GM21723 (cell line): ENCODE results near the gene CSNK1A1.
"Not testable (repeated sequence)": the region's sequence is repeated elsewhere in the genome, so short reads cannot be mapped to it uniquely, and the experiment has no call there.

Experiments
- ATAC-seq: cut with Tn5 transposase; IDR thresholded peaks from one replicate; pipeline ENCODE4 v1.9.1; 2021; ENCODE audit warnings: mild to moderate bottlenecking, moderate library complexity; ENCODE audit not compliant: unreplicated experiment

The CSNK1A1 gene

GRCh38 chr5:149464796-149465489, 86.3 kb downstream of the CSNK1A1 start:
- ATAC-seq, result no peak

GRCh38 chr5:149461907-149462306, 89.3 kb downstream of the CSNK1A1 start:
- ATAC-seq, result not testable (repeated sequence)

DNA sequence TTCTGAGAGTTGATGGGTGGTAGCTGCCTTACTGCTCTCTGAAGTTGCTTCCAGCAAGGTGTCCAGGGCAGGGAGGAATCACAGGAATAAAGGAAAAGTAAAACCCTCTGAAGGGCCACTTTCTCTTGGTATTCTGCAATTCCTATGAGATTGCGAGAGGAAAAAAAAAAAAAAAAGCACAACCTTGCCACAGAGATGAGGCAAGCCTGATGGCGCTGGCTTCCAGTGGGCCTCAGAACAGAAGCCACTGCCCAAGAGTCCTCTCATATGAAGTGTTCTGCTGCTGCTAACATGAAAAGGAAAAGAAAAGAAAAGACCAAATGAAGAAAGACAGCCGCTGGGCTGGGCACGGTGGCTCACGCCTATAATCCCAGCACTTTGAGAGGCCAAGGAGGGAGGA, 91.3 kb downstream of the CSNK1A1 start:
- no peak for ATAC-seq

DNA sequence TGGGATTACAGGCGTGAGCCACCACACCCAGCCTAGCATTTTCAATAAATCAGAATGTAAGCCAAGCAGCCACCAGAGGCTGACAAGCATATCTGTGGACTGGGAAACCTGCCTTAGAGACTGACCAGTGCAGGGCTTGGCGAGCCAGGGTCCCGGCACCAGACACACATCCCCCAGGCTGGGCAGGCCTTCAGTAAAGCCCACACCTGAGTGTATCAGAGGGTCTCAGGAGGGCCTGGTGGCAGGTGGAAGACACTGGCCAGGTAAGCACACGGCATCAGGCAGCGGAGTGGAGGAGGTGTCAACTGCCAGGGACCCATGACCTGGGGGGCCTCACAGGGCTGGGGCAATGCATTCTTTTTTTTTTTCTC, 93.9 kb downstream of the CSNK1A1 start:
- no peak for ATAC-seq

- no peak for ATAC-seq
Observed at GRCh38 chr5:149456597-149457392, 94.4 kb downstream of the CSNK1A1 start.

DNA sequence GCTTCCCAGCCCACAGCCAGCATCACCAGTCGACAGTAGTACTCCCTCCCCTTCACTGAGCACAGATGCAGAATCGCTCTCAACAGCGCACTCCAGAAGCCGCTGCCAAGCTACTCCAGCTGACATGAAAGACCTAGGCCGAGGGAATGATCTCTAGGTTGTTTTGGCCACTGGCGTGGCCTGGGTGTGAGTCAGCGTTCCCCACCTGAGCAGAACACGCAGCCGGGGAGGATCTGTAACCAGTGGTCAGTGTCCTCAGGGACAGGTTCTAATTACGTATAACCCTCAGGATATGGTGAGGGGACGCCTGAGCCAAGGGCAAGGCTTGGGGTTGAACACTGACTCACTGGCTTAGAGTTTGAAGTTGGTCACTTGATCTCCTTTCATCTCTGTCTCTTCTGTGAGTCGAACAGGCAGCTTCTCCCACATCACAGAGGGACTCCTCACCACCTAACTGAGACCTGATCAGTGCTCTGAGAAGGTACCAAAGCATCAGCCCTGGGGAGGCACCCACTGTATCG, 95.3 kb downstream of the CSNK1A1 start:
- ATAC-seq, result no peak

GRCh38 chr5:149453618-149454415, 97.4 kb downstream of the CSNK1A1 start:
- ATAC-seq, result no peak

DNA sequence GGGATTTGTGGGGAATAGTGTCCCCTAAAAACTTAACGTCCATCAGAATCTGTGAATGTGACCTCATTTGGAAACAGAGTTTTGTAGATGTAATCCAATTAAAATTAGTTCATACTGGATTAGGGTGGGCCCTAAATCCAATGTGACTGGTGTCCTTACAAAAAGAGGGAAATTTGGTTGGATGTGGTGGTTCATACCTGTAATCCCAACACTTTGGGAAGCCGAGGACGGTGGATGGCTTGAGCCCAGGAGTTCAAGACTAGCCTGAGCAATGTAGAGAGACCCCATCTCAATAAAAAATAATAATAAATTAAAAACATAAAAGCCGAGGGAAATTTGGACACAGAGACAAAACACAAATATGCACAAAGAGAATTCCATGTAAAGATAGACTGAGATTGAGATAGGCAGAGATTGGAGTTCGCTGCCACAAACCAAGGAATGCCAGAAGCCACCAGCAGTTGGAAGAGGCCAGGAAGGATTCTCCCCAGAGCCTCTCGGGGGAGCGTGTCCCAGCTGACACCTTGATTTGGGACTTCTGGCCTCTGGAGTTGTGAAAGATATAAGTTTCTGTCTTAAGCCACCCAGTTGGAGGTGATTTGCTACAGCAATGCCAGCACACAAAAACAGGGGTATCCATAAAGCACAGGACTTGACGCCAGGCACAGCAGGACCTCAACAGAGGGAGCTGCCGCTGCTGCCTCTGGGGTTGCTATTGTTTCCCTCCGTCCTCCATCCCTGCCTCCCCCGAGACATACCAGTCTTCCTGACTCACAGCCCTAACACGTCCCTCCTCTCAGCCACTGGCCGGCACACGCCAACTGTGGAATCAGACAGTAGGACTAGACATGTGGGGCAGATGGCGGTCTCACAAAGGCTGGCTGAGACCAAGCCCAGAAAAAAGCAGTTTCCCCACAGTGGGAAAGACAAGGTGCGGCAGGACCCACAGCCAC, 98.3 kb downstream of the CSNK1A1 start:
- no peak for ATAC-seq

DNA sequence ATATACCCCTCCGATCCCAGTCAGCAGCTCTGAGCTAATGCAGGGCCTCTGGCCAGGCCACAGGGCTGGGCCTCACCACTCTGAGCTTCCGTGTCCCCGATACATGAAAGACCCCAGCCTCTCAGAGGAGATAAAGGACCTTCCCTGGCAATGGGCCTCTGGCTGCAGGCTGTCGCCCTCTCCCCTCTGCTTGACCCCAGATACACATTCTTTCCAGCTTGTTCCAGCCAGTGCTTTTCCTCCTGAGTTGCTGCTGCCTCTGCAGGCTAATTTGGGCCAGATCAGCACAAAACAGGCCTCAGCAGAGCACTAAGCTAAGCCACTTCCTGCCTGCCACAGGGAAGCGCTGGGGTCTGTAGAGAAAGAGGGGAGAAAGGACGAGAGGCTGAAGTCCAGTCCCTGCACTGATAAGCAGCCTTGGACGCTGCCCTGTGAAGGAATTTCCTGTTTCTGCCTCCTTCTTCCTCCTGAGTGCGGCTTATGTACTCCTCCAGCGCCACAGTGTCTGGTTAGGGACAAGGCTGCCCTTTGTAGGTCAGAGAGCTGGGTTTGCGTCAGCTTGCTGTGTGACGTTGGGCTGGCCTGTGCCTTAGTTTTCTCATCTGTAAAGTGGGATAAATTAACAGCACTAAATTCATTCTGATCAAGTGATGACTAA, 99.1 kb downstream of the CSNK1A1 start:
- ATAC-seq, result no peak

- no peak for ATAC-seq
Observed at GRCh38 chr5:149450199-149450598, 101.0 kb downstream of the CSNK1A1 start.

- ATAC-seq, result no peak
Observed at GRCh38 chr5:149448831-149449714, 102.2 kb downstream of the CSNK1A1 start.

- no peak for ATAC-seq
Observed at GRCh38 chr5:149448431-149448830, 102.8 kb downstream of the CSNK1A1 start.

GRCh38 chr5:149447373-149448367, 103.6 kb downstream of the CSNK1A1 start:
- no peak for ATAC-seq

- ATAC-seq, result not testable (repeated sequence)
Observed at GRCh38 chr5:149446794-149447193, 104.4 kb downstream of the CSNK1A1 start.

- no peak for ATAC-seq
Observed at GRCh38 chr5:149445739-149446369, 105.4 kb downstream of the CSNK1A1 start.

DNA sequence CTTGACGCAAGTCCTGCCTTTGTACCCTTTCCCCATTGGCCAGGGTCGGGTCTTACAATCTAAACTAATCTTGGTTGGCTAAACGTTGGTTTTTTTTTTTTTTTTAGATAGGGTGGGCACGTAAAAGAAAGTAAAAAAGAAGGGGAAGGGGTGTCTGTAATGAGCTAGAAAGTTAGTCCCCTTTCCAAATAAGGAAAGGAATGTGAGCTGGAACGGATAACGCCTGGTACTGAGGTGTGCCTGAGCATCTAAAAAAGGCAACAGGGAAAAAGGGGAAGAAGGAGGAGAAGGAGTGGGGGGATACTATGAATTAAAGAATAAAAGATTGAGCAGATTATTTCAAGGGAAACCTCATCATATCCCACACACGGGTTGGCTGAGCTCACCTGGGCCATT, 105.9 kb downstream of the CSNK1A1 start:
- no peak for ATAC-seq

DNA sequence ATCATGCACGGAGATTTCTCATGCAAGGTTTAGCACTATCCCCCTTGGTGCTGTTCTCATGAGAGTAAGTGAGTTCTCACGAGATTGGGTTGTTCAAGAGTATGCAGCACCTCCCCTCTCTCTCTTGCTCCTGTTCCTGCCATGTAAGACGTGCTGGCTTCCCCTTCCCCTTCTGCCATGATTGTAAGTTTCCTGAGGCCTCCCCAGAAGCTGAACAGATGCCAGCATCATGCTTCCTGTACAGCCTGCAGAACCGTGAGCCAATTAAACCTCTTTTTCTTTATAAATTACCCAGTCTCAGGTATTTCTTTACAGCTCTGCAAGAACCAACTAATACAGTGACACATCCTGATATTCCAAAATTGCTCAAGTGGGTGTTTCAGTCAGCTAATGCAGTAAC, 106.8 kb downstream of the CSNK1A1 start:
- ATAC-seq, result not testable (repeated sequence)
